Activated naive CD4-positive, alpha-beta T cell (primary cell): ENCODE data around the gene TADA2A.

ENCODE experiments used
- DNase-seq, 4 experiments: peaks; one replicate each; lab custom pipeline; 2025; lab: John Stamatoyannopoulos, UW

Gene TADA2A

DNA sequence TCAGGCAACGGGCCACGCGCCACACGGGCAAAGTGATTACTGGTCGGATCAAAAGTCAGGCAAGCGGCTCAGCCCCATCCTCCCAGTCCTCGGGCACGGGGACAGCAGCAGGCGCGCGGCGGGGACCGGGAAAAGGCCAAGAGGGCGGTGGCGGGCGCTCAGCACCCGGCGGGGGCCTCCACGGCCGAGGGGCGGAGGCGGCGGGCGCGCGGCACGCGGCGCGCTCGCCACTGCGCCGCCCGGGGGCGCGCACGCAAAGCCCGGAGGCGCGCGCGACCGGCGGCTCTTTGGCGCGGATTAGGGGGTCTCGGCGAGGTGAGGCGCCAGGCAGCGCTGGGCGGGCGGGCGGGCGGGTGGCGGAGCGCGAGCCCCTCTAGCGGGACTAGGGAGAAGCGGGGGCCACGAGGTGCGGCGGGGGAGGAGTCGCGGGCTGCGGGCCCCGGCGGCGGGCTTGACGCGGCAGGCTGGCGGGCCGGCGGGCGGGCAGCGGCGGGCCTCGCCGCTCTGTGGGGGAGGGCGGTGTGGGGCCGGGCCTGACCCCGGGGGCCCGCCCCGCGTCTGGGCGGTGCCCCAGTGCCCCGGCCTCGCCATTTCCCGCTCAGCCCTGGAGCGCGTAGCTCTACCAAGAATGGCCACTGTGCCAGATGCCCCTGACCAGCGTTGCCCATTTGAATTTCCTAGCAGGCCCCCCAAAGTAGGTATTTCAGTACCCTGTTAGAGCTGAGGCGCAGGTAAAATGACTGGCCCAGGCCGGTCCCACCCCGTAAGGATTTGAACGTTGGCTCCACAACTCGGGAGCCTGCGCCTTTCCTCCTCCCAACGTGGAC lies at the start of gene TADA2A, which contains the start of gene ACACA:
Gene TADA2A (plus strand): TSS at position 252 of the 827 bp plus-strand sequence. CDS start 4,480 bp downstream, outside the sequence.
Gene ACACA (minus strand): TSS at position 202 of the 827 bp plus-strand sequence. CDS start 537 bp downstream, outside the sequence.
- DNase-seq = peak; percentile 39 to 64 (median 48)

DNA sequence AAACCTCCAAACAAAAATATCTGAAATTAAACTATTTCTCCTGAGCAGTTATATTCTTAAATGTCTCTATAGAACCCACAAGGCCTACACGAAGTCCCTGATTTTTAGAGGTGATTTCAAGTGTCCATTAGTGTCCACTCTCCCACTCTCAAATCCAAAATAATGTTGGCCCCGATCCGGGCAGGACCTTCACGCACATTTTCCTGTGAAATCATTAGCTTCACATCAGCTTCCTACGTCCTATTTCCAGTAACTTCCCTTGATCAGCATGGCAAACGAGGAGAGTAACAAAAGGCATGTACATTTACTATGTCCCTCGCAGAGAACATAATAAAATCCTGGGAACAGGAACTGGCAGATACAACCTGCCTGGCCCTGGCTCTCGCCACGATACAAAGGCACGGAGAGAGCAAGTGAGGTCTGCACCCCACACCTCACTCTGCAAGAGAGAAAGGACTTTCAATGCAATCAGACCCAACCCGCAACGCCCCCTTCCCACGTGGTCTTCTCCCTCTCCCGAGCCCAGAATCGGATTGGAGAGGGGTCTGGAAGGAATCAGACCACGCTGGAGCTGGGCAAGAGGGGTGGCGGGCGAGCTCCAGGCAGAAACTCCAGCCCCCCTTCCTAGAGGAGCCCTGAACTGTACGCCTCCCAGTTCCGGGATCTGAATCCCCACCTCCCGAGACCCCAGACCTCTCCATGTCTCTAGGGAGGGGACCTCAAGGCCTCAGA lies 48.4 kb upstream of the TADA2A start:
- no peak for DNase-seq

DNA sequence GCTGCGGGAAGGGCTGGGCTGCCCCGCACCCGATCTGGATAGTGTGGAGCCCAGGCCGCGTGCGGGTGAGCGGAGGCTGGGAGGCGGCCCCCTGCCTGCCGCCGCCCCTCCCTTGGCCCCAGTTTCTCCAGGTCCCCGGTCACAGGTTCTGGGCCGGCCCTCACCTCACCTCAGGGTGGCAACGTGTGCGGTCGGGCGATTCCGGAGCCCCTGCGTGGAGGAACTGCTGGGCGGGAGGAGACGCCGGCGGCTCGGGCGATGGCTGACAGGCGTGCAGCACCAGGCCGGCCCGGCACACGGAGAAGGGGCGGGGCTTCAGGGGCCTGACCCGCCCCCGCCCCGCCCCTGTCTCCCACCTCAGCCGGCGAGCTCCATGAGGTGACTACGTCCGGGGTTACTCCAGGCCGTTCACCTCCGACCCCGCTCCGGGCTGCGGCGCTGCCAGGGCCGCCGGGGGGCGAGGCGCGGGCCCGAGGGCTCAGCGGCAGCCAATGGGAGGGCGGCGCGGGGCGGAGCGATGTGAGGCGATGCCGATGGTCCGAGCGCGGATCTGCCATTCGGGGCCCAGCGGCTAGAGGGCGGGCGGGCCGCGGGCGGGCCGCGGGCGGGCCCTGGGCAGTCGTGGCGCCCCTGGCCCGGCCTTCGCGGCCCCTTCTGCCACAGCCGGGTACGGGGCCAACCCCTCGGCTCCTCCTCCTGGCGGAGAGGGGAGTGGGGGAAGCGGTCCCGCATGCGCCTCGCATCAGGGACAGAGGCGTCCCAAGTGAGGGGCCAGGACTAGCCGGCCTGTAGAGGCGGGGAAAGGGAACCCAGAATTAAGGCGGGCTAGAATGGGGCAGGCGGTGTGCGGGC lies 47.6 kb upstream of the TADA2A start:
- DNase-seq = peak; percentile 62 to 80 (median 66)

DNA sequence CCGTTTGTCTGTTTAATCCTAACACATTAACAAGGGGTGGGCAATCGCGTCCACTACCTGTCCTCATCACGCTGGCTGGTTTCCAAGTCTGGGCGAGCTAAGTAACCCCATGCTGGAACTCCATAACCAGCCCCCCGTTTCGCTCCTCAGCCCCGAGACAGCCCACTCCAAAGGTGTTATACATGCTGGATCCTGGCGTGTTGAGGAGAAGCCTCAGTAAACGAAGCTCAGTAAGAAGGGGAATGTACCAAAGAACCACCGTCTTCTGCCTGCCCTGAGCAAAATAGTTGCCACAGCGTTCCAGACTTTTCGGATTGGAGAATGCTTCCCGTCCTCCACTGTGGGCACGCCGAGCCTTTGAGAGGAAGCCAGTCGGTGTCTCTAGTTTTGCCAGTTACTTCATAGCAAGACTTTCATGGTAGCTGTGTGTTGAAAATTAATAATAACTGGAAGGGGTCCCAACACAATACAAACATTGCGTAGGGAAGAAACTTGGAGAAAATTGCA lies 47.0 kb upstream of the TADA2A start:
- no peak for DNase-seq

DNA sequence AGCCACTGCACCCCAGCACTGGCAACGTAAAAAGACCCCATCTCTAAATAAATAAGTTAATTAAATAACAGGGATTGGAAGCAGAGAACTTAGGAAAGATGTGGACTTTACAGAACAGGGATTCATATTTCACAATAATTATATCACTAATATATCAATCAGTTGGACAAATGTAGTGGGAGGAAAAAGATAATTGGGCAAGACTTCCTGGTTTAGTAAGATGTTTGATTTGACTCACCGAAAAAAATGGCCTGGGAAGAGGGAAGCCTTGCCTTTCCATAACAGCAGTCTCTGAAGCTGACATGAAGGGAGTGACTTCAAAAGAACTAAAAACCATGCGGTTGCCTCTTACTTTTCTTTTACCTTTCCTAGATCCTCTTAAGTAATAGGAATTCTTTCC lies 46.1 kb upstream of the TADA2A start:
- DNase-seq = no peak

- DNase-seq = no peak
Measured at GRCh38 chr17:37361543-37361942, 45.1 kb upstream of the TADA2A start.

DNA sequence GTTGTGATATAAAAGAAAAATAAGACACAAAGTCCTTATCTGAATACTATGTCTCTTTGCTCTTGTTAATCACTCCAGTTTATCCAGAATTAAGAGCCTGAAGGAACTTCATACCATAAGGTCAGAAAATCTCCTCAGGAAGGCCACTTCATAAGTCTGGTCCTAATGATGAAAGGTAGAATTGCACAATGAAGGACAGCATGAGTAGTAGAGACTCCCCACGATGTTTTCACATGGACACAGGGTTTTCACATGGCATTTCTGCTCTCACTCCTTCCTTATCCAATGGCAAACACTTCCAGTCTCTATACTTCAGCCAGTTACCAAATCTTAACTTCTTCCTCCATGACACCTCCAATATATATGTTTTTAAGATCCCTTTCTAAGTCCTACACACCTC lies 41.1 kb upstream of the TADA2A start:
- DNase-seq = no peak

DNA sequence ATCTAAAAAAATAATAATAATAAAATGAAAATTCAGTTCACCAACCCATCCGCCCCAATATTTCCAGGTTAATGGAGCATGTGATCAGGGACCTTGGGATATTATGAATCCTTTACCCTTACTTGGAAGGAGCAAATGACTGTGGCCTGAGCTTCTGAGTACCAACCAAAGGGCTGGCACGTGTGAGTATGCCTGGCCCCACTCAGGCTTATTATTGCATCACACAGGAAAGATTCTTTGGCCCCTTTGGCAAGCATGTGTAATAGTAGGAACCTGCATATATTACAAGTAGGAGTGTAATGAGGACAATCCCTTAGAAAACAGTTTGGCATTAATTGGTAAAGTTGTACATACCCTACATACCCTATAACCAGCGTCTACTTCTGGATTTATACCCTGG lies 38.1 kb upstream of the TADA2A start:
- no peak for DNase-seq

- DNase-seq = peak in 3 of 4 experiments; percentile 8 to 39 (median 17)
Measured at GRCh38 chr17:37373530-37374159, 33.0 kb upstream of the TADA2A start.

DNA sequence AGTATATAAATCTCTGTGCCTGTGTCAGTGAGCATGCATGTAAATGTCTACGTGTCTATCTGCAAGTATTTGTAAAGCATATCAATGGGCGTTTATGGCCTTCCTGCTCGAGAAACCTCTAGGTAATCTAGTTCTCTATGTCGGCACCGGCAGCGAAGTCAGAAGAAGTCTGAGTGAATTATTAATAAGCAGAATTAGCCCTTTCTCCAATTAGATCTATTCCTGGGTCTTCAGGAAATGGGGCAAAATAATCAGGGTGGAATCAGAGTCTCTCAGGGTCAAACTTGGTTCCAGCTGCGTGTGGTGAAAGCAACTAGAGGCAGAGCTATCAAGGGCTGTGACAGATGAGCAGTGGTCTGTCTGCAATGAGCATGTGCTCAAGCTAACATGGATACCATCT lies 31.0 kb upstream of the TADA2A start, which contains the start of gene C17orf78:
Gene C17orf78 (plus strand): TSS at position 280 of the 400 bp plus-strand sequence. CDS start 108 bp downstream, at position 388.
- DNase-seq = no peak

- no peak for DNase-seq
Measured at GRCh38 chr17:37382056-37382455, 24.6 kb upstream of the TADA2A start.

DNA sequence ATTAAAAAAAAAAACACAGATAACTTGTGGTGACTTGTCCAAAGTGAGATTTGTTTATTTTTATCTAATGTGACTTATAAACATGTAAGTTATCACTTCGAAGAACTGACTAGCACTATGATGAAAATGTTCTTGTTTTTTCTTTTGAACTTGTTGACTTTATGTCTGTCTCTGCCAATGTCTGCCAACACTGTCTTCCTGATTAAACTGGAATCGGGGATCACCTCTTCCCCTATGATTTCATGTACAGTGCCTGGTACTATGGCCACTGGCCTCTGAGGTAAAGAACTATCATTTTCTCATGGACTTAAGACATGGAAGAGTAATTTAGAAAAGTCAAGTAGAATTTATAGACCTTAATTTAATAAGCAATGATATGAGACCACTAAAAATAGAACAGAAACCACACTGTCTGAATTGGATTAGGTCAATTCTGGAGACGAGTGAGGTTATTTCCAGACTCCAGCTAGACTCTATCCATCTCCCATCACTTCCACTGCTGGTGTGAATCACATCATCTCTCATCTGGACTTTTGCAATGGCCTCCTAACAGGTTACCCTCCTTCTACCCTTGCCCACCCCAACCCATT lies 22.0 kb upstream of the TADA2A start:
- DNase-seq = no peak

DNA sequence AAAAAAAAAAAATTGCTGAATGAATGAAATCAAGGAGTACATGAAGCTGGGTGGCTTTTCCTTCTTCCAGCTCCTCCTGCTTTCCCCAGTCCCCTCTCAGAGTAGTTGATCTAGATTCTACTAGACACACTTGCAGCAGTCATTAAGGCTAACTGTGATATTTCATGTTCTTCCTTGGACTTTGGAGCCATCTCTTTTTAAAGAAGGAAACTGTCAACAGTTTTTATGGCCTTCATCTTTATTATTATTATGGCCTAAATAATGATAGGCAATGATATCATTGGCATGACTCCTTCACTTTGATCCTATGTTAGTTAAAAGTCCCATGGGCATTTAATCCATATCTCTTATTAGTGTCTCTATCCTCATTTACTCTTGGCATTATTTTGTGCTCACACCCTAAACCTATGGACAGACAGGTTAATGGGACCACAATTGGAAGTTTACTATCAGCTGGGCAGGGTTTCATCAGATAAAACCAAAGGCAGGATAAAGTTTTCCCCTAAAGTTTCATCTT lies 21.2 kb upstream of the TADA2A start:
- DNase-seq = no peak

DNA sequence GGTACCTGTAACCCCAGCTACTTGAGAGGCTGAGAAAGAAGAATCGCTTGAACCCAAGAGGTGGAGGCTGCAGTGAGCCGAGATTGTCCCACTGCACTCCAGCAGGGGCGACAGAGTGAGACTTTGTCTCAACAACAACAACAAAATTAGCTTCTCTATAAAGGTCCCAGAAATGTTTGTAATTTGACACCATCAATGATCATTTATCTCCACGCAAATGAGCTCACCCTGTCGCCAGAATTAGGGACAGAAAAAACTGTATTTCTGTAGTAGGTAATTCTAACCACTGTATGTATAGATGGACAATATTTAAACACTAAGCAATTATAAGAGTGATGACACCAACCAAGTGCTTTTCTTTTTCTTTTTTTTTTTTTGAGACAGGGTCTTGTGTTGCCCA lies 20.2 kb upstream of the TADA2A start:
- DNase-seq = no peak

DNA sequence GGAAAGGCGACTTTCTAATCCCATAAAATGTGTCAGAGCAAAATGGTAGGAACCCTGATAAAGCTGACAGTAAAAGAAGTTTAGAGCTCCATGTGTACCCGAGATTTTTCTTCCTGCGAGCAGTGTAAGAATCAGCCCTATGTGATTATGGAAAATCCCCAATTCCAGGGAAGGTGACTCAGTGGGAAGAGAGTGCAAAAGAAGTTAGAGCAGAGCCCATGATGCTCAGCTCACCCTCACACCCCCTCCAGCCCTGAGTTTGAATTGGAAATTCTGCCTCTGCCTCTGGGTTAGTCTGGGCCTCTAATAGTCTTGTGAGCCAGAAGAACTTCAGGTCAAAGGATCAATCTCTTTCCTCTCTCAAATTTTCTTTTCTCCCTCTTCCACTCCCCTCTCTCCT lies 18.4 kb upstream of the TADA2A start:
- no peak for DNase-seq

DNA sequence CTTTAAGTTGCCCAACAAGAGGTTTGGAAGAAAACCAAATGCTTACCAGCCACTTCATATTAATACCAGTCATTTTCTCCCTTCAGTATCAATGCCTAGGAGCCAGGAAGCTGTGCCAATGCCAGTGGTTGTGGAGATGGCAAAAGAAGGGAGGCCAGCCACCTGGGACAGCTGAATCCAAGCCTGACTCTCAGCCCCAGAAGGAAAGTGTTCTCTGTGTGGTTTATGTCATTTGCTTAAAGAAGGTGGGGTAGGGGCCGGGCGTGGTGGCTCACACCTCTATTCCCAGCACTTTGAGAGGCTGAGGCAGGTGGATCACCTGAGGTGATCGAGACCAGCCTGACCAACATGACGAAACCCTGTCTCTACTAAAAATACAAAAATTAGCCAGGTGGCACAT lies 17.5 kb upstream of the TADA2A start:
- no peak for DNase-seq

- DNase-seq = no peak
Measured at GRCh38 chr17:37391146-37391545, 15.5 kb upstream of the TADA2A start.

DNA sequence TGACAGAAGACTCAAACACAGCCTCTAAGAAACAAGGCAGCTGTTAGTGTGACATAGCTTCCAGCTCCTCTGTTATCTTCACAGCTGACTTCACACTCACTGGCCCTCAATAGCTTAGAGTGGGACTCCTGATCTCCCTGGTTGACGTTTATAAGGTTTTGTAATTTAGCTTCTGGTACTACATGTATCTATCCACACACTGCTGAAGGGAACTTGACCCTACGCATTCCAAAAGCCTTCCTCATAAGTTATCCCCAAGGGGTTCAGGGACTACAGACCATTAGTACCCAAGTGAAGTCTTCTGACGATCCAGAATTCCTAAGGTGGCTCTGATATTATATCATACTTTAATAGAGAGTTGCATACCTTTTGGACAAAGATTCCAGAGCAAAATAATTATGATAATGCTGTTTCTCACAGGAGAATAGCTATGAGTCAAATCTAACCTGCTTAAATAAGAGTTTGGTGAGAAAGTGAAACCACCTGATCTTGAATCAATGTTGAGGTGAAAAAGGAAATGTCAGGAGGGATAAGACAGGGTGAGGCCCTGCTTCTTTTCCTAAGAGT lies 14.6 kb upstream of the TADA2A start:
- no peak for DNase-seq

- no peak for DNase-seq
Measured at GRCh38 chr17:37393352-37393751, 13.3 kb upstream of the TADA2A start.

- DNase-seq = no peak
Measured at GRCh38 chr17:37399265-37399803, 7.4 kb upstream of the TADA2A start.
